ENCODE data around the gene GNAZ.

- no peak for TF ChIP-seq CTCF (IDR thresholded peaks at IDR 0.05)
- TF ChIP-seq ZFX (IDR thresholded peaks at IDR 0.05; ENCODE audit: borderline replicate concordance): no peak
Measured at GRCh38 chr22:23130697-23131096, 60.4 kb downstream of the GNAZ start.
